AG09309 (cell line): ENCODE measurements around the gene BRIP1.

Experiments used
- DNase-seq: peaks from one replicate; pipeline ENCODE4 v3.0.0-alpha.2; 2010; ENCODE audit warnings: low read depth
- H3K4me3 ChIP-seq: 2 replicates; pipeline ENCODE4 v1.5.1; 2011; ENCODE audit warnings: mild to moderate bottlenecking, low read depth, low read length, moderate library complexity; ENCODE audit not compliant: control insufficient read depth
- TF ChIP-seq, protein P1 (sequence below): IDR thresholded peaks from 2 replicates; pipeline ENCODE4 v1.5.1; 2011; ENCODE audit warnings: mild to moderate bottlenecking, low read depth, low read length, inconsistent platforms; ENCODE audit not compliant: insufficient read depth, control insufficient read depth; ENCODE audit errors: missing control alignments

The BRIP1 gene

DNA sequence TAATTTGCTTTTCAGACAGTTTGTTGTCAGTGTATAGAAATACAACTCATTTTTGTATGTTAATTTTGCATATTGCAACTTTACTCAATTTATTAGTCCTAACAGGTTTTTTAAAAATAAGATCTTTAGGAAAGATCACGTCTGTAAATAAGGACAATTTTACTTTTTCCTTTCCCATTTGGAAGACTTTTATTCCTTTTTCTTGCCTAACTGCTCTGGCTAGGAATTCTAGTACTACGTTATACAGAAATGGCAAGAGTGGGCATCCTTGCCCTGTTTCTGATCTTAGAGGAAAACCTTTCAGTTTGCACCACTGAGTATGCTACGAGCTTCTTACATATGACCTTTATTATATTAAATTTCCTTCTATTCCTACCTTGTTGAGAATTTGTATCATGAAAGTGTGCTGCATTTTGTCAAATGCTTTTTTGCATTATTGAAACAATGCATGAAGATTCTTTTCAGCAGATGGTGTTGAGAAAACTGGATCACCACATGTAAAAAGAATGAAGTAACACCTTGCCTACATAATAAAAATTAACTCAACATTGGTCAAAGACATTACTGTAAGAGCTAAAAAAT is 113.4 kb downstream of the BRIP1 start:
- TF ChIP-seq, protein P1, sequence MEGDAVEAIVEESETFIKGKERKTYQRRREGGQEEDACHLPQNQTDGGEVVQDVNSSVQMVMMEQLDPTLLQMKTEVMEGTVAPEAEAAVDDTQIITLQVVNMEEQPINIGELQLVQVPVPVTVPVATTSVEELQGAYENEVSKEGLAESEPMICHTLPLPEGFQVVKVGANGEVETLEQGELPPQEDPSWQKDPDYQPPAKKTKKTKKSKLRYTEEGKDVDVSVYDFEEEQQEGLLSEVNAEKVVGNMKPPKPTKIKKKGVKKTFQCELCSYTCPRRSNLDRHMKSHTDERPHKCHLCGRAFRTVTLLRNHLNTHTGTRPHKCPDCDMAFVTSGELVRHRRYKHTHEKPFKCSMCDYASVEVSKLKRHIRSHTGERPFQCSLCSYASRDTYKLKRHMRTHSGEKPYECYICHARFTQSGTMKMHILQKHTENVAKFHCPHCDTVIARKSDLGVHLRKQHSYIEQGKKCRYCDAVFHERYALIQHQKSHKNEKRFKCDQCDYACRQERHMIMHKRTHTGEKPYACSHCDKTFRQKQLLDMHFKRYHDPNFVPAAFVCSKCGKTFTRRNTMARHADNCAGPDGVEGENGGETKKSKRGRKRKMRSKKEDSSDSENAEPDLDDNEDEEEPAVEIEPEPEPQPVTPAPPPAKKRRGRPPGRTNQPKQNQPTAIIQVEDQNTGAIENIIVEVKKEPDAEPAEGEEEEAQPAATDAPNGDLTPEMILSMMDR, result no peak
- H3K4me3 ChIP-seq, result no peak overlapping the region
- no peak for DNase-seq

DNA sequence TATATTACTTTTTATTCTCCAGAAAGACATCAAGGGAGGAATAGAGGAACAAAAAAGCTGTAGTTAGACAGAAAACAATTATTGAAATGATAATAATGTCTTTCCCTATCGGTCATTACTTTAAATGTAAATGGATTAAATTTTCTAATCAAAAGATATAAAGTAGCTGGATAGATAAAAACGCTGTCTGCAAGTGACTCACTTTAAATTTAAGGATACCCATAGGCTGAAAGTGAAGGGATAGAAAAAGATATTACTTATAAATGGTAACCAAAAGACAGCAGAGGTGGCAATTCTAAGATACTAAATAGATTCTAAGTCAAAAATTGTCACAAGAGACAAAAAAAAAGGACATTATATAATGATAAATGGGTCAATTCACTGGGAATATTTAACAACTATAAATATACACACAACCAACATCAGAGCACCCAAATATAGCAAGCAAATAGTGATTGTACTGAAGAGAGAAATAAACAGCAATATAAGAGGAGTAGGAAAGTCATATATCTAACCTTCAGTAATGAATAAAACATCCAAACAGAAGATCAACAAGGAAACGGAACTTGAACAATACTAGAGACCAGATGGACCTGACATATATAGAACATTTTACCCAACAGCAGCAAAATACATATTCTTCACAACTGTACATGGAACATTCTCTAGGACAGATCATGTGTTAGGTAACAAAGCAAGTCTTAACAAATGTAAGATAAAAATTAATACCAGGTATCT is 116.9 kb downstream of the BRIP1 start:
- H3K4me3 ChIP-seq, result no peak overlapping the region
- DNase-seq, result no peak
- TF ChIP-seq, protein P1, result no peak

DNA sequence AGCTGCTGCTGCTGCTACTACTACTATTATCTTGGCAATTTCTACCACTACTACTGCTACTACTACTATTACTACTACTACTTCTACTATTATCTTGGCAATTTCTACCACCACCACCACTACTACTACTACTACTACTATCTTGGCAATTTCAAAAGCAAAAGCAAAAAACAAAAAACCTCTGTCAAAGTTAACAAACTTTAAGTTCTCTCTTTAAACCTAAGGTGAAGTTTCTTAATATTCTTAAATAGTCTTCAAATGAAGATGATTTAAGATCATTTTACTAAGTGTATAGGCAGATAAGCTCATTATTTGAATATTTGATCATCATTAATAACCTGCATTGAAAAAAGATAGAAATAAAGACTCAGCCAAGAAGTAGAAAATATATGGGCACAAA is 118.5 kb downstream of the BRIP1 start:
- no peak for DNase-seq
- TF ChIP-seq, protein P1, result no peak

DNA sequence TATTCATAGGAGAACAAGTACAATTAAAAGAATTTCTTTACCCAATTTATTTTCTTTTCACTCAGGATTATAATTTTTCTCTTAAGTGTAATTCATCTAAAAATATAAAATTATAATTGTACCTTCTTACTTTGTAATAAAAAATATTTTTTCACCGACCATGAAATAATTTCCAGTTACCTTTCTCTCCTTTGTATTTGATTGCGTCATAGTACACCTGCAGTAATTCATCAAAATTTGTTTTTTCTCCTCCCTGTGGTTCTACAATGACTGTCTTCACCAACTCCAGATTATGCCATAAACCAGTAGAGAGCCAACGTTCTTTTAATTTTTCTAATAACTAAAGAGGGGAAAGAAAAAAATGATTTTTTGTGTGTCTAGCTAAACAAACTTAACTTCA is 119.1 kb downstream of the BRIP1 start:
- H3K4me3 ChIP-seq, result no peak overlapping the region
- DNase-seq, result no peak
- TF ChIP-seq, protein P1, result no peak

More for the DNA sequence above, 118.5 kb downstream of the BRIP1 start:
- H3K4me3 ChIP-seq, result no peak overlapping the region

DNA sequence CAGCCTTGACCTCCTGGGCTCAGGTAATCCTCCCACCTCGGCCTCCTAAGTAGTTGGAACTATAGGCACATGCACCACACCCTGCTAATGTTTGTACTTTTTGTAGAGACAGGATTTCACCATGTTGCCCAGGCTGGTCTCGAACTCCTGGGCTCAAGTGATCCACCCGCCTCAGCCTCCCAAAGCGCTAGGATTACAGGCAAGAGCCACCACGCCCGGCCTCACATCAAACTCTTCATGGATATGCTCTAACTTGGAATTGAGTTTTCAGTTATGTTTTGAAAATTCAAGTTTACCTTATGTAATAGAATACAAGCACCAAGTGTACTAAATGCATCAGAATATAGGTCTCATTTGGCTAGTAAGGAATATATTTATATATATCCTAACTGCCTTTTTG is 119.6 kb downstream of the BRIP1 start:
- H3K4me3 ChIP-seq, result no peak overlapping the region
- TF ChIP-seq, protein P1, result no peak
- DNase-seq, result no peak

DNA sequence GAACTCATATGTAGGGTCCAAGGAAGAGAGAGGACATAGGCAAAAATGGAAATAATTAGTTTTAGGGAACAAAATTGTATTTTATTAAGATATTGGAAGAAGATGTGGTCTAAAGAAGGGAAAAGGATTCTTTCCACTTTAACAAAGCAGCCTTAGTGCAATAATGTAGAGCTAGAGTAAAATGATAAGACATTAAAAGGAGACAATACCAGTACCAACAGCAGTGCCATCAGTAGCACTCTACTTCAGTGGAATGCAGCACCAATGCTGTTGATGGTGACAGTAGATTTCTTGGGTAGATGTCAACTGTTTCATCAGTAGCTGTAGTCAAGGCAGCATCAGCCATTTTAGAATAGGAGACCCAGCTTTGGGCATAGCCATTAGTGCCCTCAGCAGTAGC is 124.3 kb downstream of the BRIP1 start:
- DNase-seq, result no peak
- TF ChIP-seq, protein P1, result no peak
- H3K4me3 ChIP-seq, result no peak overlapping the region
